Activated naive CD8-positive, alpha-beta T cell treated with anti-CD3 and anti-CD28 coated beads, Interleukin-2, amount 50 U/mL, for 24 hours (primary cell): Measurements from ENCODE around the gene RELN.
"Not testable (repeated sequence)": the region's sequence is repeated elsewhere in the genome, so short reads cannot be mapped to it uniquely, and the experiment has no call there.

Experiments
- ATAC-seq: fragments of 150-1000 bp; cut with Tn5 transposase; one replicate; pipeline ENCODE4 v1.10.0; 2021
- DNase-seq: peaks from one replicate; pipeline ENCODE4 v3.0.0; 2021
- H3K27ac Mint-ChIP-seq: one replicate; pipeline ENCODE4 v1.8.0; 2021; ENCODE audit warnings: mild to moderate bottlenecking, mixed read lengths
- H3K27me3 Mint-ChIP-seq: one replicate; pipeline ENCODE4 v1.8.0; 2021; ENCODE audit warnings: mixed read lengths
- H3K36me3 Mint-ChIP-seq: one replicate; pipeline ENCODE4 v1.8.0; 2021; ENCODE audit warnings: low read depth, mixed read lengths
- H3K4me1 Mint-ChIP-seq: one replicate; pipeline ENCODE4 v1.8.0; 2021; ENCODE audit warnings: mixed read lengths
- H3K4me3 Mint-ChIP-seq: one replicate; pipeline ENCODE4 v1.8.0; 2021; ENCODE audit warnings: mild to moderate bottlenecking, moderate library complexity, mixed read lengths
- H3K9me3 Mint-ChIP-seq: one replicate; pipeline ENCODE4 v1.8.0; 2021; ENCODE audit warnings: mixed read lengths

RELN gene

DNA sequence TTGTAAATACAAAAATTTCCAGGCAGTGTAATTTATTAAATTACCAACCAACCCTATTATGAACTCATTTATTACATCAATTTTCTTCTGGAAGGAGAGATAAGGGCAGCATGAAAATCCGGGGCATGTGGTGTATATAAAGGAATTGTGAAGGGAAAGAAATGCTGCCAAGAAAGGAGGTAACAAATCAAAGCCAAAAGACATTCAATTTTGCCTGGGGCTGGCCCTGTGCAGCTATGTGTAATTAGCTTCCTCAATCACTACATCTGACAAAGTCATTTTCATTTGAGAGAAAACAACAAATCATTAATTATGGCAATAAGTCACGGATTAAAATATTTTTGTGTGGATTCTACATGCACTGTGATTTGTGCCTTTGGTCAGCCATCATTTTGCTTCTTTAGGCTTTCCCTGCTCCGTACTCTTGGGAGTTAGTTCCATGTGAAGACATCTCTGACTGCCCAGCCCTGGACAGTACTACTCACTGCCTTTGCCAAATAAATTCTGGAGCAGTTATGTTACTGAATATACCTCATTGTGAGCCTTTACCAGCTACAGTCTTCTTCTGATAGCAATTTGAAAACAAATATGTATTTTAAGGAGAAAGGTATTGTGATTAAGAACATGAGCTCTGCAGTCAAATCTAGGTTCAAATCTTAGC is 191.7 kb downstream of the RELN start:
- ATAC-seq (no peak), DNase-seq (no peak)
- H3K36me3 Mint-ChIP-seq: no peaks in the 10 kb centered on the region
- H3K27ac Mint-ChIP-seq: no peak overlapping the region
- H3K4me3 Mint-ChIP-seq: no peak overlapping the region
- H3K9me3 Mint-ChIP-seq: no peaks in the 10 kb centered on the region
- H3K4me1 Mint-ChIP-seq: no peaks in the 10 kb centered on the region
- H3K27me3 Mint-ChIP-seq: no peaks in the 10 kb centered on the region

- DNase-seq (no peak), ATAC-seq (no peak)
- Mint-ChIP-seq H3K4me1 (no peaks in the 10 kb centered on the region), H3K9me3 (no peaks in the 10 kb centered on the region), H3K4me3 (no peak overlapping the region), H3K27me3 (no peaks in the 10 kb centered on the region), H3K27ac (no peak overlapping the region), H3K36me3 (no peaks in the 10 kb centered on the region)
Measured at GRCh38 chr7:103796327-103796962, 193.0 kb downstream of the RELN start.

GRCh38 chr7:103795787-103796186 is 193.7 kb downstream of the RELN start:
- ATAC-seq: no peak
- H3K9me3 Mint-ChIP-seq: no peaks in the 10 kb centered on the region
- no peak overlapping the region for H3K4me3 Mint-ChIP-seq
- H3K4me1 Mint-ChIP-seq: no peaks in the 10 kb centered on the region
- no peak overlapping the region for H3K27ac Mint-ChIP-seq
- H3K36me3 Mint-ChIP-seq: no peaks in the 10 kb centered on the region
- DNase-seq: no peak
- no peaks in the 10 kb centered on the region for H3K27me3 Mint-ChIP-seq

DNA sequence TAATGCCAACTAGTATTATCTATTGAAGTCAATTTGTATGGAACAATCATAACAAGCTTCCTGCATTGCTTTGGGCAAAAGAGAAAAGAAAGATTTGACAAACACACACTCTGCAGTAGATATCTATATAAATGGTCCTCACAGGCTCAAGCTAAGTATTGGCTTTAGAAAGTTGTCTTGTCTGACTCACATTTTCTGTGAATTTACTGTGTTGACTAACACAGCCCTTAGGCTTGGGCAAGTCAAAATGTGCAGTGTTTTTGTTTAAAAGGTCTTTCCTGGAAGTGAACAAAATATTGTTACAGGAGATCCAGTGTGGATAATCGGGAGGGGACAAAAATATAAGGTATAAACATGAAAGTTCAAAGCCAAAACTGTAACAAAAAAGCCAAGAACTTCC is 194.4 kb downstream of the RELN start:
- H3K27ac Mint-ChIP-seq: no peak overlapping the region
- DNase-seq (no peak), ATAC-seq (no peak)
- no peaks in the 10 kb centered on the region for H3K9me3 Mint-ChIP-seq
- no peak overlapping the region for H3K4me3 Mint-ChIP-seq
- H3K27me3 Mint-ChIP-seq: no peaks in the 10 kb centered on the region
- H3K36me3 Mint-ChIP-seq: no peaks in the 10 kb centered on the region
- no peaks in the 10 kb centered on the region for H3K4me1 Mint-ChIP-seq

DNA sequence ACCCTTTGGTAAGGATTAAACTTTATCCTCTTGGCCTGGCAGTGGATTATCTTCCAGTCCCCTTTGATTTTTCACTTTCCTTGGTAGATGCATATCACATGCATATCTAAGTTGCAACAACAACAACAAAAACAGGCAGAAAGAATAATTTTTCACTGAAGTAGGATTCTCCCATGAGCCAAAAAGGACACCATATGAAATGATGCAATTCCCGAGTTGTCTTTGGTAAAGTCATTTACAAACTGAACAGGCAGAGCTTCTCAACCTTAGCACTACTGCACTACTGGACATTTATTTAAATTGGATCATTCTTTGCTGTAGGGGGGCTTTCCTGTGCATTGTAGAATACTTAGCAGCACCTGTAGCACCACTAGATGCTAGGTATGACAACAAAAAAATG is 195.0 kb downstream of the RELN start:
- H3K27ac Mint-ChIP-seq: no peak overlapping the region
- H3K4me1 Mint-ChIP-seq: no peaks in the 10 kb centered on the region
- no peak overlapping the region for H3K4me3 Mint-ChIP-seq
- H3K36me3 Mint-ChIP-seq: no peaks in the 10 kb centered on the region
- no peaks in the 10 kb centered on the region for H3K27me3 Mint-ChIP-seq
- no peaks in the 10 kb centered on the region for H3K9me3 Mint-ChIP-seq
- DNase-seq (no peak), ATAC-seq (no peak)

- H3K9me3 Mint-ChIP-seq: peaks cover 2% of the 10 kb centered on the region
- ATAC-seq (no peak), DNase-seq (no peak)
- H3K27me3 Mint-ChIP-seq: no peaks in the 10 kb centered on the region
- no peaks in the 10 kb centered on the region for H3K36me3 Mint-ChIP-seq
- H3K27ac Mint-ChIP-seq: no peak overlapping the region
- no peak overlapping the region for H3K4me3 Mint-ChIP-seq
- no peaks in the 10 kb centered on the region for H3K4me1 Mint-ChIP-seq
Measured at GRCh38 chr7:103793614-103794013, 195.8 kb downstream of the RELN start.

DNA sequence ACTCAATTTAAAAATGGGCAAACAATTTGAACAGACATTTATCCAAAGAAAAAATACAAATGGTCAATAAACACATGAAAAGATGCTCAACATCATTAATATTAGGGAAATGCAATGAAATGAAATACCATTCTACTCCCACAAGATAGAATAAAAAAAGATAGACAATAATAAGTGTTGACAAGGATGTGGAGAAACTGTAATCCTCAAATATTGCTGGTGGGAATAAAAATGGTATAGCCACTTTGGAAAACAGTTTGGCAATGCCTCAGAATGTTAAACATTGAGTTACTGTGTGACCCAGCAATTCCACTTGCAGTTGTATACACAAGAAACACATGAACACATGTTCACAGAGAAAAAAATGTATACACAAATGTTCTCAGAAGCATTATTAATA is 197.6 kb downstream of the RELN start:
- Mint-ChIP-seq H3K27me3 (peaks cover 5% of the 10 kb centered on the region), H3K27ac (no peak overlapping the region), H3K9me3 (peaks cover 13% of the 10 kb centered on the region), H3K4me3 (no peak overlapping the region), H3K4me1 (no peaks in the 10 kb centered on the region), H3K36me3 (no peaks in the 10 kb centered on the region)
- no peak for DNase-seq
- no peak for ATAC-seq

- DNase-seq, H3K36me3 Mint-ChIP-seq, H3K4me1 Mint-ChIP-seq, ATAC-seq, H3K27me3 Mint-ChIP-seq, H3K4me3 Mint-ChIP-seq, H3K27ac Mint-ChIP-seq: not testable (repeated sequence)
- peaks cover 13% of the 10 kb centered on the region for H3K9me3 Mint-ChIP-seq
Measured at GRCh38 chr7:103787041-103787440, 202.4 kb downstream of the RELN start.

DNA sequence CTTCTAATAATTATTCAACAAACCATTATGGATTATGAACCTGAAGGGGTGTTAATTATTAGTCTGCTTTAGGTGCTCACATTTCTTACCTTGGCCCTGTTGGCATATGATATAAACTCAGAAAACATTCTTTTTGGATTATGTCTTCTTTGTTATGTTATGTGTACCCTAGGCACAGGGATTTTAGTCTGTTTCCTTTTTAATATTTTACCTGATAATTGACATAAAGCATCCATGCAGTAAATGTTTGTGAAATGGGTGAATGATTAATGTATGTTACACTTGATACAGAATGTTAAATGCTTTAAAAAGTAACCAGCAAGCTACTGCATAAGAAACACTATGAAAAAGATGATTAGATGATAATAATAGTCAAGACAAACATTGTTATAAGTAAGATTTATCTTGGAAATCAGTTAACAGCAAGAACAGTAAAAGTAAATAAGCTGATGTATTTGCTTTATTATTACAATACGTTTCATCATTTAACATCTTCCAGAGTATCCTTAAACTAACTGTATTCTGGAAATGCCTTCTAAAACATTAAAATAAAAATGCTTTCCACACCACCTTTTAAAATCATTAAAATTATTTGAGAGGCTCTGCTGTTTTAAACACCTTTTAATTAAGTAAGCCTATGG is 204.7 kb downstream of the RELN start:
- Mint-ChIP-seq H3K9me3 (peaks cover 17% of the 10 kb centered on the region), H3K27me3 (peaks cover 7% of the 10 kb centered on the region), H3K4me1 (no peaks in the 10 kb centered on the region), H3K4me3 (no peak overlapping the region), H3K36me3 (no peaks in the 10 kb centered on the region), H3K27ac (no peak overlapping the region)
- DNase-seq (no peak), ATAC-seq (no peak)

DNA sequence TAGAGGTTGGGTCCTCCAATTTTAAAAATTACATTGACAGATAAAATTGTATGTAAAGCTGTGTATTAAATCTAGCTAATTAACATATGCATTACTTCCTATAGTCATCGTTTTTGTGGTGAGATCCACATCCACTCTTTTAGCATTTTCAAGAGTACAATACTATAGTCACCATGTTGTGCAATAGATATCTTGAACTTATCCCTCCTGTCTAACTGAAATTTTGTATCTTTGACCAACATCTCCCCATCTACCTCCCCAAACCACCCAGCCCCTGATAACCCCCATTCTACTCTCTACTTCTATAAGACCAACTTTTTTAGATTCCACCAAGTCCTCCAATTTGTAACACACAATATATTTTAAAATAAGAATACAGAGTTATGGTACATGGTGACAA is 208.0 kb downstream of the RELN start:
- no peaks in the 10 kb centered on the region for H3K36me3 Mint-ChIP-seq
- H3K27me3 Mint-ChIP-seq: no peaks in the 10 kb centered on the region
- DNase-seq: no peak
- H3K27ac Mint-ChIP-seq: no peak overlapping the region
- ATAC-seq: no peak
- H3K9me3 Mint-ChIP-seq: peaks cover 4% of the 10 kb centered on the region
- H3K4me3 Mint-ChIP-seq: no peak overlapping the region
- no peaks in the 10 kb centered on the region for H3K4me1 Mint-ChIP-seq

GRCh38 chr7:103780561-103780960 is 208.9 kb downstream of the RELN start:
- not testable (repeated sequence) for H3K9me3 Mint-ChIP-seq, H3K27me3 Mint-ChIP-seq, H3K27ac Mint-ChIP-seq, H3K4me1 Mint-ChIP-seq, H3K36me3 Mint-ChIP-seq, H3K4me3 Mint-ChIP-seq, DNase-seq, ATAC-seq

DNA sequence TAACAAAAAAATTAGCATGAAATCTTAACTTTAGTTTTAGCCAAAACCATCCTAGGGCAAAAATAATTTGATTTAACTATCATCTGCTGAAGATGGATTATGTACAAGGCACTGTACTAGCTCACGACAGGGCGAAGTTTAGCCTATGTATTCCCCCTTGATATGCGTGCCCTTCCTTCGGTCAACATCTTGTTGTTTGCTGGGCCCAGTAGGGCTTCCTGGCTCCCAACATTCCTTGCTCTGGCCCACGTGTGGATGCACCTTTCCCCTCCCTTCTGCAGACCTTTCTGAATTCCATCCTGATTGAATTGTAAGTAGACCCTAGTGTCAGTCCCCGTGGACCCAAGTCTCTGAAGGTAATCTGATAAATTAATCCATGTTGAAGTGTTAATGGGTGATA is 212.0 kb downstream of the RELN start:
- no peaks in the 10 kb centered on the region for H3K4me1 Mint-ChIP-seq
- no peak overlapping the region for H3K4me3 Mint-ChIP-seq
- H3K9me3 Mint-ChIP-seq: peaks cover 4% of the 10 kb centered on the region
- H3K36me3 Mint-ChIP-seq: no peaks in the 10 kb centered on the region
- no peak overlapping the region for H3K27ac Mint-ChIP-seq
- ATAC-seq (no peak), DNase-seq (no peak)
- peaks cover 3% of the 10 kb centered on the region for H3K27me3 Mint-ChIP-seq

GRCh38 chr7:103773726-103774125 is 215.7 kb downstream of the RELN start:
- DNase-seq: no peak
- Mint-ChIP-seq H3K27me3 (peaks cover 8% of the 10 kb centered on the region), H3K27ac (no peak overlapping the region), H3K4me1 (no peaks in the 10 kb centered on the region), H3K36me3 (no peaks in the 10 kb centered on the region), H3K4me3 (no peak overlapping the region), H3K9me3 (no peaks in the 10 kb centered on the region)
- no peak for ATAC-seq

DNA sequence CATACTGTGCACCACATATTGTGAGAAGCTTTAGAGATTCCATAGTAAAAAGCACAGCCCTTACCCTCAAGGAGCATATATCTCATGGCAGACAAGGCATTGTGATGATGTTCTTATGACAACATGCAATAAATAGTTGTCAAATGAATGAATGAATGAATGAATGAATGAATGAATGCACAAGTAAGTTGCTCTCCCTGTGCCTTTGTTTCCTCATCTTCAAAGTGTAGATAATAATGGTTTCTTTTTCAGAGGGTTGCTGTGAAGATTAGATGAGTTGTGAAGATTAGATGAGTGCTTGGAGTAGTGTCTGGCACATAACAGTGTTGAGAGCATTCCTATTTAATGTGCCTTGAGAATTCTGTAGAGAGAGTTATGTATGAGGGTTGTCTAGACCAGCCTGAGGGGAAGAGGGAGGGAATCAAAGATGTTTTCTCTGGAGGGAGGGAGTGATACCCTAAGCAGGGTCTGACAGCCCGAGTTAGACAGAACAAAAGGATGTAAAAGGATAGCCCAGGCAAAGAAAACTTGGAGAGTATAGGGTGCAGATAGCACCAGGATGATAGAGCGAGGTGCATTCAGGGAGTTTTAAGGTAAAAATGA is 217.2 kb downstream of the RELN start:
- DNase-seq (no peak), ATAC-seq (no peak)
- H3K36me3 Mint-ChIP-seq: no peaks in the 10 kb centered on the region
- no peaks in the 10 kb centered on the region for H3K4me1 Mint-ChIP-seq
- no peak overlapping the region for H3K27ac Mint-ChIP-seq
- H3K4me3 Mint-ChIP-seq: no peak overlapping the region
- no peaks in the 10 kb centered on the region for H3K9me3 Mint-ChIP-seq
- H3K27me3 Mint-ChIP-seq: peaks cover 8% of the 10 kb centered on the region

GRCh38 chr7:103771294-103771693 is 218.2 kb downstream of the RELN start:
- no peak overlapping the region for H3K27ac Mint-ChIP-seq
- no peaks in the 10 kb centered on the region for H3K4me1 Mint-ChIP-seq
- no peak overlapping the region for H3K4me3 Mint-ChIP-seq
- DNase-seq (no peak), ATAC-seq (no peak)
- no peaks in the 10 kb centered on the region for H3K9me3 Mint-ChIP-seq
- H3K36me3 Mint-ChIP-seq: no peaks in the 10 kb centered on the region
- peaks cover 8% of the 10 kb centered on the region for H3K27me3 Mint-ChIP-seq
